GM21526 (cell line): ENCODE measurements around the gene PDLIM3.

Experiments used
- ATAC-seq: cut with Tn5 transposase; IDR thresholded peaks from one replicate; pipeline ENCODE4 v1.9.1; 2021; ENCODE audit warnings: moderate library complexity; ENCODE audit not compliant: unreplicated experiment, low FRiP score

PDLIM3 gene

GRCh38 chr4:185473247-185473646 lies 62.1 kb downstream of the PDLIM3 start:
- ATAC-seq: no peak

GRCh38 chr4:185472103-185472542 lies 63.2 kb downstream of the PDLIM3 start:
- peak; percentile 33 for ATAC-seq

- ATAC-seq: peak; percentile 86
Measured at GRCh38 chr4:185471235-185472102, 63.8 kb downstream of the PDLIM3 start, which contains the start of gene CCDC110. Gene CCDC110, minus strand, starts transcription at chr4:185471733. Its CDS starts 50 bp downstream, at chr4:185471683.

GRCh38 chr4:185470501-185471195 lies 64.7 kb downstream of the PDLIM3 start:
- no peak for ATAC-seq

GRCh38 chr4:185469580-185470154 lies 65.6 kb downstream of the PDLIM3 start:
- no peak for ATAC-seq

- no peak for ATAC-seq
Measured at GRCh38 chr4:185468999-185469398, 66.3 kb downstream of the PDLIM3 start.

GRCh38 chr4:185467991-185468390 lies 67.3 kb downstream of the PDLIM3 start:
- no peak for ATAC-seq

- ATAC-seq: no peak
Measured at GRCh38 chr4:185467101-185467500, 68.2 kb downstream of the PDLIM3 start.

- ATAC-seq: no peak
Measured at GRCh38 chr4:185465707-185466106, 69.6 kb downstream of the PDLIM3 start.

GRCh38 chr4:185464887-185465286 lies 70.4 kb downstream of the PDLIM3 start:
- no peak for ATAC-seq

- no peak for ATAC-seq
Measured at GRCh38 chr4:185464183-185464582, 71.1 kb downstream of the PDLIM3 start.

GRCh38 chr4:185463541-185463940 lies 71.8 kb downstream of the PDLIM3 start:
- ATAC-seq: no peak

GRCh38 chr4:185461565-185461964 lies 73.7 kb downstream of the PDLIM3 start:
- ATAC-seq: no peak

- no peak for ATAC-seq
Measured at GRCh38 chr4:185457136-185457535, 78.2 kb downstream of the PDLIM3 start.

GRCh38 chr4:185456131-185456530 lies 79.2 kb downstream of the PDLIM3 start:
- ATAC-seq: no peak
